ENCODE data around the gene AGBL3. TPM values are rescaled to one million over a fixed set of nuclear protein-coding genes. Genes with fewer than 3 reads are reported as not detected.
A peak's percentile ranks its signal among the peaks of the same experiment; 100 is the strongest.

Gene AGBL3
- total and polyA plus RNA-seq, 9 of the 15 experiments (the other 6 are each of a cell fraction or from before 2014, with no cell fraction given) = 0.54 to 2.9 (median 1.7) TPM

DNA sequence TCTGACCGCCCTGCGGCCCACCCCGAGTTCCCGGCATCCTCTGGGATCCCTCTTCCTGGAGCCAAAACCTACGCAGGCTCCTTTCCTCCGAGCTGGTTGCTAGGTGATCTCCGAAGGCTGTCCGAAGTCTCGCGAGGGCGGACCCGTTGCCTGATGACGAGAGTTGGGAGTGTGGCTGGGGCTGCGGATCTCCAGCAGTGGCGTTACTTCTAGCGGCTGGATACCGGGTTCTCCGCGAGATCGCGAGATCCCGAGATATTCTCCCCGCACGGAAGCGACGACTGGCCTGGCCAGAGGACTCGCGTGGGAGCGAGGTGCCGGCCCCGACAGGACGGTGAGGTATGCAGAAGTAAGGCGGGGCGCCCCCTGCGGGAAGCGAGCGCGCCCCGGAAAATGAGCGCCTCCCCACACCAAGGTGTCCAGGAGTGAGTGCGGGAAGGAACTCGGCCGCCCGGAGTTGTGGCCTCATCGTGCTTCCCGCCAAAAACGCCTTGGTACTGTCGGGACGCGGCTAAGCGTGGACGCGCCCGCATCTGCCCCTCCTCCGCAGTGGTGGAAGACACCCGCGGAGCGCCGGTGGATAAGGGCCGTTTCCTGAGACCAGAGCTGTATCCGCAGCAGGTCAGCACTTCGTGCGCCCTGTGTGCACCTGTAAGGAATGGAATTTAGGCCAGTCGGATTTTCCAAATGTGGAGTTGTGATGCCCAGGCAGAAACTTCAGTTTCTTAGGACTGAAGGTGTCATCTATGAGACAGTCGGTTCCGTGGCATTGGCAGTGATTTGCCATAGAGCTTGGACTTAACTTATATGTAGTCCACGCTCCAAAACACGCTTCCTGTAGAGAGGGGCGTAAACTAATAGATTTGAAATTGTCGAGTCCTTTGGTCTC lies at the start of gene AGBL3 (continued):
- no peak for TF ChIP-seq ZNF699 (CRISPR knock-in tag; IDR thresholded peaks at IDR 0.05; ENCODE audit: insufficient replicate concordance)
- 0 out of 2 replicates have a peak, but pooled peaks have one; percentile 16 for TF ChIP-seq ZNF444 (CRISPR knock-in tag; IDR thresholded peaks at IDR 0.05)
- no peak for TF ChIP-seq ZFPM2 (CRISPR knock-in tag; IDR thresholded peaks at IDR 0.05)
- TF ChIP-seq FOXJ2 (tag; IDR thresholded peaks at IDR 0.05) = no peak
- no peak for TF ChIP-seq SNIP1 (IDR thresholded peaks at IDR 0.05; ENCODE audit: low read depth)
- TF ChIP-seq, protein P1, sequence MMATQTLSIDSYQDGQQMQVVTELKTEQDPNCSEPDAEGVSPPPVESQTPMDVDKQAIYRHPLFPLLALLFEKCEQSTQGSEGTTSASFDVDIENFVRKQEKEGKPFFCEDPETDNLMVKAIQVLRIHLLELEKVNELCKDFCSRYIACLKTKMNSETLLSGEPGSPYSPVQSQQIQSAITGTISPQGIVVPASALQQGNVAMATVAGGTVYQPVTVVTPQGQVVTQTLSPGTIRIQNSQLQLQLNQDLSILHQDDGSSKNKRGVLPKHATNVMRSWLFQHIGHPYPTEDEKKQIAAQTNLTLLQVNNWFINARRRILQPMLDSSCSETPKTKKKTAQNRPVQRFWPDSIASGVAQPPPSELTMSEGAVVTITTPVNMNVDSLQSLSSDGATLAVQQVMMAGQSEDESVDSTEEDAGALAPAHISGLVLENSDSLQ (IDR thresholded peaks at IDR 0.05) = peak; percentile 31; the same call in 1 of the 2 replicates
- TF ChIP-seq CXXC5 (CRISPR knock-in tag; IDR thresholded peaks at IDR 0.05) = peak; percentile 95
- TF ChIP-seq ZNF316 (IDR thresholded peaks at IDR 0.05) = peak; percentile 35; the same call in 1 of the 2 replicates
- 0 out of 2 replicates have a peak, but pooled peaks have one; percentile 8 for TF ChIP-seq ZBTB7A (IDR thresholded peaks at IDR 0.05; ENCODE audit: borderline replicate concordance, control insufficient read depth, low read depth, low read length)
- TF ChIP-seq CCNT2 (IDR thresholded peaks at IDR 0.05; ENCODE audit: borderline replicate concordance, extremely low read depth, insufficient read length, low read depth, low read length) = peak; percentile 53
- TF ChIP-seq KDM2B (CRISPR knock-in tag; IDR thresholded peaks at IDR 0.05) = no peak
- TF ChIP-seq ETS2 (tag; IDR thresholded peaks at IDR 0.05; ENCODE audit: borderline replicate concordance, poor library complexity, severe bottlenecking) = no peak
- TF ChIP-seq TOE1 (IDR thresholded peaks at IDR 0.05; ENCODE audit: borderline replicate concordance) = peak; percentile 73; the same call in 1 of the 2 replicates
- peak; percentile 87; the same call in 1 of the 2 replicates for TF ChIP-seq TOE1 (CRISPR knock-in tag; IDR thresholded peaks at IDR 0.05; ENCODE audit: borderline replicate concordance, low read depth)
- no peak for TF ChIP-seq PTTG1 (tag; IDR thresholded peaks at IDR 0.05; ENCODE audit: low read depth)
- TF ChIP-seq CBX2 (IDR thresholded peaks at IDR 0.05; ENCODE audit: insufficient read depth, low read length, poor library complexity, severe bottlenecking) = no peak
- TF ChIP-seq TSC22D4 (tag; IDR thresholded peaks at IDR 0.05) = no peak
- TF ChIP-seq ZNF124 (CRISPR knock-in tag; IDR thresholded peaks at IDR 0.05) = no peak
- TF ChIP-seq MTA3 (IDR thresholded peaks at IDR 0.05; ENCODE audit: borderline replicate concordance) = peak; percentile 93
- TF ChIP-seq RREB1 (CRISPR knock-in tag; IDR thresholded peaks at IDR 0.05) = peak; percentile 43
